ENCODE results near the gene ASB1. TPM values are rescaled to one million over a fixed set of nuclear protein-coding genes. Genes with fewer than 3 reads are reported as not detected.
A peak's percentile ranks its signal among the peaks of the same experiment; 100 is the strongest.

The ASB1 gene
- total and polyA plus RNA-seq, 4 donors: 22.1 to 41.9 (median 37.5) TPM

GRCh38 chr2:238383743-238384380 lies 42.9 kb upstream of the ASB1 start:
- 93% methylated on average over 2 of the region's 7 CpGs for WGBS (ENCODE audit: insufficient coverage)

GRCh38 chr2:238387332-238387731 lies 39.4 kb upstream of the ASB1 start:
- Histone ChIP-seq H3K4me3 (ENCODE audit: low read depth, low read length) (no peak overlapping the region), H3K9me3 (ENCODE audit: control insufficient read depth, insufficient read depth, low read length) (no peaks in the 10 kb centered on the region), H3K4me1 (ENCODE audit: control insufficient read depth, insufficient read depth, low read length) (no peaks in the 10 kb centered on the region)

More at GRCh38 chr2:238383743-238384380, 42.9 kb upstream of the ASB1 start:
- no peaks in the 10 kb centered on the region for H3K27me3 ChIP-seq (ENCODE audit: control insufficient read depth, insufficient read depth, low read length)
- peaks cover 6% of the 10 kb centered on the region for H3K4me1 ChIP-seq (ENCODE audit: control insufficient read depth, insufficient read depth, low read length)
- DNase-seq (ENCODE audit: low read depth in 4 of 6, low spot score in 6 of 6): no peak
- H3K9me3 ChIP-seq (ENCODE audit: control insufficient read depth, insufficient read depth, low read length): no peaks in the 10 kb centered on the region
- H3K27ac ChIP-seq (ENCODE audit: low read depth, low read length): no peak overlapping the region
- H3K4me3 ChIP-seq (ENCODE audit: low read depth, low read length): no peak overlapping the region
- H3K36me3 ChIP-seq (ENCODE audit: control insufficient read depth, insufficient read depth, low read length): peaks cover 25% of the 10 kb centered on the region

GRCh38 chr2:238388794-238389193 lies 37.9 kb upstream of the ASB1 start:
- no peaks in the 10 kb centered on the region for H3K27me3 ChIP-seq (ENCODE audit: control insufficient read depth, insufficient read depth, low read length)
- no peaks in the 10 kb centered on the region for H3K9me3 ChIP-seq (ENCODE audit: control insufficient read depth, insufficient read depth, low read length)
- H3K27ac ChIP-seq (ENCODE audit: low read depth, low read length): no peak overlapping the region
- H3K4me3 ChIP-seq (ENCODE audit: low read depth, low read length): no peak overlapping the region
- 100% methylated on average over 2 of the region's 8 CpGs for WGBS (ENCODE audit: insufficient coverage)
- no peaks in the 10 kb centered on the region for H3K4me1 ChIP-seq (ENCODE audit: control insufficient read depth, insufficient read depth, low read length)
- peaks cover 6% of the 10 kb centered on the region for H3K36me3 ChIP-seq (ENCODE audit: control insufficient read depth, insufficient read depth, low read length)
- no peak for DNase-seq (ENCODE audit: low read depth in 4 of 6, low spot score in 6 of 6)

More at GRCh38 chr2:238387332-238387731, 39.4 kb upstream of the ASB1 start:
- no peak for DNase-seq (ENCODE audit: low read depth in 4 of 6, low spot score in 6 of 6)
- WGBS (ENCODE audit: insufficient coverage): no CpG with 5 or more reads among the region's 4 CpGs
- Histone ChIP-seq H3K27ac (ENCODE audit: low read depth, low read length) (no peak overlapping the region), H3K27me3 (ENCODE audit: control insufficient read depth, insufficient read depth, low read length) (no peaks in the 10 kb centered on the region), H3K36me3 (ENCODE audit: control insufficient read depth, insufficient read depth, low read length) (peaks cover 11% of the 10 kb centered on the region)

GRCh38 chr2:238389988-238390589 lies 36.6 kb upstream of the ASB1 start:
- Histone ChIP-seq H3K4me1 (ENCODE audit: control insufficient read depth, insufficient read depth, low read length) (no peaks in the 10 kb centered on the region), H3K9me3 (ENCODE audit: control insufficient read depth, insufficient read depth, low read length) (no peaks in the 10 kb centered on the region), H3K36me3 (ENCODE audit: control insufficient read depth, insufficient read depth, low read length) (peaks cover 6% of the 10 kb centered on the region), H3K27ac (ENCODE audit: low read depth, low read length) (no peak overlapping the region), H3K27me3 (ENCODE audit: control insufficient read depth, insufficient read depth, low read length) (no peaks in the 10 kb centered on the region), H3K4me3 (ENCODE audit: low read depth, low read length) (no peak overlapping the region)
- peak in 1 of 6 donors; percentile 11 for DNase-seq (ENCODE audit: low read depth in 4 of 6, low spot score in 6 of 6)
- 76% methylated on average over 9 of the region's 10 CpGs for WGBS (ENCODE audit: insufficient coverage)

- 50% methylated on average over 1 of the region's 6 CpGs for WGBS (ENCODE audit: insufficient coverage)
- no peak overlapping the region for H3K4me3 ChIP-seq (ENCODE audit: low read depth, low read length)
These were observed 35.6 kb upstream of the ASB1 start for GRCh38 chr2:238391042-238391689.

GRCh38 chr2:238396663-238397062 lies 30.1 kb upstream of the ASB1 start:
- 65% methylated on average over 6 of the region's 7 CpGs for WGBS (ENCODE audit: insufficient coverage)
- no peak overlapping the region for H3K27ac ChIP-seq (ENCODE audit: low read depth, low read length)
- DNase-seq (ENCODE audit: low read depth in 4 of 6, low spot score in 6 of 6): no peak
- H3K36me3 ChIP-seq (ENCODE audit: control insufficient read depth, insufficient read depth, low read length): peaks cover 7% of the 10 kb centered on the region
- H3K4me3 ChIP-seq (ENCODE audit: low read depth, low read length): no peak overlapping the region
- peaks cover 11% of the 10 kb centered on the region for H3K4me1 ChIP-seq (ENCODE audit: control insufficient read depth, insufficient read depth, low read length)
- H3K9me3 ChIP-seq (ENCODE audit: control insufficient read depth, insufficient read depth, low read length): no peaks in the 10 kb centered on the region
- H3K27me3 ChIP-seq (ENCODE audit: control insufficient read depth, insufficient read depth, low read length): no peaks in the 10 kb centered on the region

More at GRCh38 chr2:238391042-238391689, 35.6 kb upstream of the ASB1 start:
- Histone ChIP-seq H3K9me3 (ENCODE audit: control insufficient read depth, insufficient read depth, low read length) (no peaks in the 10 kb centered on the region), H3K27ac (ENCODE audit: low read depth, low read length) (no peak overlapping the region), H3K27me3 (ENCODE audit: control insufficient read depth, insufficient read depth, low read length) (no peaks in the 10 kb centered on the region), H3K36me3 (ENCODE audit: control insufficient read depth, insufficient read depth, low read length) (peaks cover 6% of the 10 kb centered on the region), H3K4me1 (ENCODE audit: control insufficient read depth, insufficient read depth, low read length) (no peaks in the 10 kb centered on the region)
- peak in 1 of 6 donors; percentile 51 for DNase-seq (ENCODE audit: low read depth in 4 of 6, low spot score in 6 of 6)

GRCh38 chr2:238397356-238397755 lies 29.4 kb upstream of the ASB1 start:
- 8% methylated on average over 14 of the region's 14 CpGs for WGBS (ENCODE audit: insufficient coverage)
- Histone ChIP-seq H3K27ac (ENCODE audit: low read depth, low read length) (peak overlapping the region; percentile 35), H3K9me3 (ENCODE audit: control insufficient read depth, insufficient read depth, low read length) (no peaks in the 10 kb centered on the region), H3K4me3 (ENCODE audit: low read depth, low read length) (no peak overlapping the region), H3K36me3 (ENCODE audit: control insufficient read depth, insufficient read depth, low read length) (peaks cover 8% of the 10 kb centered on the region), H3K4me1 (ENCODE audit: control insufficient read depth, insufficient read depth, low read length) (peaks cover 11% of the 10 kb centered on the region), H3K27me3 (ENCODE audit: control insufficient read depth, insufficient read depth, low read length) (no peaks in the 10 kb centered on the region)
- peak; percentile 54 to 93 (median 69) for DNase-seq (ENCODE audit: low read depth in 4 of 6, low spot score in 6 of 6)

GRCh38 chr2:238398577-238398976 lies 28.1 kb upstream of the ASB1 start:
- Histone ChIP-seq H3K4me1 (ENCODE audit: control insufficient read depth, insufficient read depth, low read length) (peaks cover 11% of the 10 kb centered on the region), H3K27me3 (ENCODE audit: control insufficient read depth, insufficient read depth, low read length) (no peaks in the 10 kb centered on the region), H3K9me3 (ENCODE audit: control insufficient read depth, insufficient read depth, low read length) (no peaks in the 10 kb centered on the region), H3K27ac (ENCODE audit: low read depth, low read length) (no peak overlapping the region), H3K36me3 (ENCODE audit: control insufficient read depth, insufficient read depth, low read length) (peaks cover 9% of the 10 kb centered on the region), H3K4me3 (ENCODE audit: low read depth, low read length) (no peak overlapping the region)
- WGBS (ENCODE audit: insufficient coverage): no CpG with 5 or more reads among the region's 6 CpGs
- peak in 1 of 6 donors; percentile 50 for DNase-seq (ENCODE audit: low read depth in 4 of 6, low spot score in 6 of 6)

GRCh38 chr2:238399094-238399493 lies 27.6 kb upstream of the ASB1 start:
- DNase-seq (ENCODE audit: low read depth in 4 of 6, low spot score in 6 of 6): no peak
- Histone ChIP-seq H3K9me3 (ENCODE audit: control insufficient read depth, insufficient read depth, low read length) (no peaks in the 10 kb centered on the region), H3K36me3 (ENCODE audit: control insufficient read depth, insufficient read depth, low read length) (peaks cover 12% of the 10 kb centered on the region), H3K4me3 (ENCODE audit: low read depth, low read length) (no peak overlapping the region), H3K27me3 (ENCODE audit: control insufficient read depth, insufficient read depth, low read length) (no peaks in the 10 kb centered on the region), H3K4me1 (ENCODE audit: control insufficient read depth, insufficient read depth, low read length) (peaks cover 11% of the 10 kb centered on the region), H3K27ac (ENCODE audit: low read depth, low read length) (no peak overlapping the region)
- whole genome bisulfite sequencing (ENCODE audit: insufficient coverage): no CpG with 5 or more reads among the region's 2 CpGs
